ENCODE results near the gene HK1. TPM values are rescaled to one million over a fixed set of nuclear protein-coding genes. Genes with fewer than 3 reads are reported as not detected.
"Not testable (repeated sequence)": the region's sequence is repeated elsewhere in the genome, so short reads cannot be mapped to it uniquely, and the experiment has no call there.

The HK1 gene
- total RNA-seq, 2 donors from 2014 or later: 143 to 149 TPM

DNA sequence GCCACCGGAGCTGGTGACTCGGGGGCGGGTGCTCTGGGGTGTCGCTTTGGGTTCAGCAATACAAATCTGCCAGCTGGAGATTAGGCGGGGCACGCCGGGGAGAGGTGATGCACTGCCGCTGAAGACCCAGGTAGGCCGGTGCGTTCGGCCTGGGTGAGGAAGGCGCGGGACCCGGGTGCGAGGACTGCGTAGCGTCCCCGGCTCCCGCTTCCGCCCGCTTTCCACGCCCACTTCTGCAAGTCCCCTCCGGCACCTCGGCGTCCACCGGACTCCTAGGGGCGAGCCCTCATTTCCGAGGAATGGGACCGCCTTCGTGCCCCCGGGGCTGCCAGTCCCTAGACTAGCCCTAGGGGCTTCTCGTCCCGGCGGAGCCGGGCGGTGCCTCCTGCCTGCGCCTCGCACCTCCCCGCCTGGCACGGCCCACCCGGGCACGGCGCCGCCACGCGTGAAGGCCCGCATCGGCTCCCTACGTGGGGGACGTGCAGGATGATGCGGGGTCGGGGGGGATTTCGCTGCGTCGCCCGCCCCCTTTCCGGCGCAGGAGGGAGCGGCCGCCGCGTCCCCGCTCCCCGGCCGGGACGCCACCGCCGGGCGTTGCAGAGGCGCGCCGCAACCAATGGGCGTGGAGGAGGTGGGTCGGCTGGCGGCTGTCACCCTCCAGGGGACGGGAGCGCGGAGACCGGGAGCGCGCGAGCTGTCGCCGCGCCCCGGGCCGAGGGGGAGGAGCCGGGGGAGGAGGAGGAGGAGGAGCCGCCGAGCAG, 40.0 kb downstream of the HK1 start:
- H3K36me3 Mint-ChIP-seq (ENCODE audit: insufficient read depth in 2 of 2): peaks cover 1 to 5% of the 10 kb centered on the region in 2 donors

DNA sequence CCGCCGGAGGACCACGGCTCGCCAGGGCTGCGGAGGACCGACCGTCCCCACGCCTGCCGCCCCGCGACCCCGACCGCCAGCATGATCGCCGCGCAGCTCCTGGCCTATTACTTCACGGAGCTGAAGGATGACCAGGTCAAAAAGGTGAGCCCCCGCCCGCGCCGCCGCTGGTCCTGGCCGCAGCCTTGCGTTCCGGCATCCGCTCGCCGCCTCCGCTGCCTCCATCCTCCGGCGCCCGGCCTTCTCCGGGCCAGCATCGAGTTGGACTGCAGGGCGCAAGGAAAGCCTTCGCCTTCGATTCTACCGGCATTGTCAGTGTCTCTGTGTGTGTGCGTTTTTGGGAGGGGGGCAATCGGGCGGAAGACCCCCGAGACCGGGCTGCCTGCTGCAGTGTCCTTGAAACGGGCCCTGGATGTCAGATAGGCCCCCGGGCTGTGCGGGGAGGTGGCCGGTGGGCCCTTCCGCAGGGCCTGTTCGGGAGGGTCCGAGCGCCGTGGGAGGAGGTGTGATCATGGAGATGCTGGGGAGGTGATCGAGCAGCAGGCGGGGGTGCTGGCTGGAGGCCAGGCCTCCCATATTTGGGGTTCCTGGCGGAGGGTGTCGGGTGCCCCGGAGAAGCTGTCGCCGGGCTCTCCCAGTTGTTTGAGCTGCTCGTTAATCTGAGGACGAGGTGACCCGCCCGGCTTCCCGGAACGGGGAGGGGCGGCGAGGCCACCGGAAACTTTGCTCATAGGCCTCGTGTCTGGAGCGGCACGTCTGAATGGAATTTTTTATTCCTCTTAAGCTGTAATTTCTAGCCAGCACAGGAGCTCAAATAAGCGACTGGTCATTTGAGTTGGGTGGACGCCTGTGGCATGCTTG, 40.8 kb downstream of the HK1 start:
- peak overlapping the region; percentile 93 for H3K27ac Mint-ChIP-seq
- DNase-seq: peak; percentile 79 to 83
- no peaks in the 10 kb centered on the region for H3K27me3 Mint-ChIP-seq (ENCODE audit: low read depth)
- ATAC-seq (replicated peaks in 1 of 2): peak; percentile 27 to 31
- H3K36me3 Mint-ChIP-seq (ENCODE audit: insufficient read depth in 2 of 2): peaks cover 1 to 5% of the 10 kb centered on the region in 2 donors
- H3K4me1 Mint-ChIP-seq (ENCODE audit: low read depth): peaks cover 71% of the 10 kb centered on the region
- H3K9me3 Mint-ChIP-seq: no peaks in the 10 kb centered on the region
- peak overlapping the region; percentile 98 to 99 for H3K4me3 Mint-ChIP-seq

More for the DNA sequence above, 40.0 kb downstream of the HK1 start:
- Mint-ChIP-seq H3K27ac (peak overlapping the region; percentile 76), H3K4me3 (peak overlapping the region; percentile 98 to 99), H3K4me1 (ENCODE audit: low read depth) (peaks cover 63% of the 10 kb centered on the region), H3K27me3 (ENCODE audit: low read depth) (no peaks in the 10 kb centered on the region), H3K9me3 (no peaks in the 10 kb centered on the region)
- ATAC-seq (replicated peaks in 1 of 2): peak; percentile 86 to 92
- peak; percentile 95 for DNase-seq

DNA sequence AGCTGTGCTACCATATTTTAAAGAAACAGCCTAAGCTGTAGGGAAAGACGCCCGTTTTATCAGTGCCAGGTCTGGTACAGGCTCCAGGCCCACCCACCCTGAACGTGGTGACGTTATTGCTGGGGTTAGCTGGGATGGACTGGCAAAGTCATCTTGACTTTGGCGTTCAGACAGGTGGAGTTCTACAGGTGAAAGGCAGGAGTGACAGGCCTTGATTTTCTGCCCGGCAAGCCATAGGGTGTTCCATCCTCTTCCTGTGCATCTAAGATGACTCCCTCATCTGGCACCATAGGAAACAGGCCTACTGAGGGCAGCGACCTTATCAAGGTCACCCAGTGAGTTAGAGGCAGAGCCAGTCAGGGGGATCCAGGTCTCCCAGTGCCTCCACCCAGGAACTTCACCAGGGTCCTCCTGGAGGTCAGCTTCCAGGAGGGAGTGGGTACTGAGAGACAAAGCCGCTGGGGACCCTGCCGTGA, 41.6 kb downstream of the HK1 start:
- no peak for ATAC-seq (replicated peaks in 1 of 2)
- no peaks in the 10 kb centered on the region for H3K9me3 Mint-ChIP-seq

DNA sequence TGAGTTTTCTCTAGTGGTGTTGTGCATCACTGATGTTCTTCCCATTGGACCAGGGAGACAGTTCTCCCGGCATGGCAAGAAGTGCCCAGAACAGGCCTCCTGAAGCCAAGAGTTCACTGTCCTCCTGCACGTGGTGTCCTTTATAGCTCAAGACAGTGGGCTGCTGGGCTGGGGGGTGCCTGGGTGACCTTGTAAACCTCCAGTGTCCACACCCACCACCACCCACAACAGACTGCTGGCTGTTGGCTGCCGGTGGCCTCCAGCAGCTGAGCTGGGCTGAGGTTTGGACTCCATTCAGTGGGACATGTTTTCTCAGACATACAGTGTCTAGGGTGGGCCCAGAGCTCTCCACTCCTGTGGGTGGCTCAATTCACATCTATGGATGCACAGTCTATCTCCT, 42.2 kb downstream of the HK1 start:
- Mint-ChIP-seq H3K27ac (peak overlapping the region; percentile 93), H3K27me3 (ENCODE audit: low read depth) (no peaks in the 10 kb centered on the region), H3K9me3 (no peaks in the 10 kb centered on the region), H3K36me3 (ENCODE audit: insufficient read depth in 2 of 2) (peaks cover 1 to 5% of the 10 kb centered on the region in 2 donors), H3K4me3 (peak overlapping the region; percentile 98 to 99), H3K4me1 (ENCODE audit: low read depth) (peaks cover 76% of the 10 kb centered on the region)
- ATAC-seq (replicated peaks in 1 of 2): no peak
- DNase-seq: no peak

More for the DNA sequence above, 41.6 kb downstream of the HK1 start:
- DNase-seq: peak in 1 of 2 donors; percentile 12
- H3K36me3 Mint-ChIP-seq (ENCODE audit: insufficient read depth in 2 of 2): peaks cover 1 to 5% of the 10 kb centered on the region in 2 donors
- H3K4me1 Mint-ChIP-seq (ENCODE audit: low read depth): peaks cover 75% of the 10 kb centered on the region
- no peaks in the 10 kb centered on the region for H3K27me3 Mint-ChIP-seq (ENCODE audit: low read depth)
- peak overlapping the region; percentile 93 for H3K27ac Mint-ChIP-seq
- H3K4me3 Mint-ChIP-seq: peak overlapping the region; percentile 98 to 99

DNA sequence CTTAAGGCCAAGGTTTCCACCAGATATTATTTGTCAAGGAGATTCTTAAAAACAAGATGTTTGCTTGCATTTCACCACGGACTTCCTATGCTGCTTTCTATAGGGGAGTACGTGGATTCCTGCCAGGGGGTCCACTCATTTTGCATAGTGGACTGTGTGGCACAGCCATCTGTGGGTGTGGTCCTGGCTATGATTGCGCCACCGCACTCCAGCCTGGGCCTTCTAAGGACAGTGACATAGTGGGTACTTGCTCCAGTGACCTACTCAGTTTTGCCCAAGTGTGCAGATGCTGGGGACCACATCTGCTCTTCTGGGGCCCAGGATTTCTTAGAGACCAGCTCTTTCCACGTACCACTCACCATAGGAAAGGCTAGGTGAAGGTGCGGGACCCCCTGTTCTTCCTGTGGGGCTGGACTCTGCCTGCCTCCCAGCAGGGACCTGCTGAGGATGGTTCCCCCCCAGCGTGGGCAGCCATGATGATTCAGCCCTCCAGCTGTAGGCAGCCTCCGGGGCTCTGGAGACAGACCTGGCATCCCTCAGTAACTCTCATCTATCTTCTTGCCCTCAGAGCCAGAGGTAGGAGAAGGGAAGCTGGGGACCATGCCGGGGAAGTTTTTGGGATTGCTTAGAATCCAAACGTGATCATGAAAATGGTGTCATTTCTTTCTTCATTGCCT, 42.9 kb downstream of the HK1 start:
- ATAC-seq (replicated peaks in 1 of 2): no peak
- Mint-ChIP-seq H3K27ac (peak overlapping the region; percentile 79), H3K9me3 (no peaks in the 10 kb centered on the region), H3K36me3 (ENCODE audit: insufficient read depth in 2 of 2) (peaks cover 1 to 5% of the 10 kb centered on the region in 2 donors), H3K27me3 (ENCODE audit: low read depth) (no peaks in the 10 kb centered on the region), H3K4me1 (ENCODE audit: low read depth) (peaks cover 76% of the 10 kb centered on the region), H3K4me3 (peak overlapping the region; percentile 98 to 99)
- no peak for DNase-seq

DNA sequence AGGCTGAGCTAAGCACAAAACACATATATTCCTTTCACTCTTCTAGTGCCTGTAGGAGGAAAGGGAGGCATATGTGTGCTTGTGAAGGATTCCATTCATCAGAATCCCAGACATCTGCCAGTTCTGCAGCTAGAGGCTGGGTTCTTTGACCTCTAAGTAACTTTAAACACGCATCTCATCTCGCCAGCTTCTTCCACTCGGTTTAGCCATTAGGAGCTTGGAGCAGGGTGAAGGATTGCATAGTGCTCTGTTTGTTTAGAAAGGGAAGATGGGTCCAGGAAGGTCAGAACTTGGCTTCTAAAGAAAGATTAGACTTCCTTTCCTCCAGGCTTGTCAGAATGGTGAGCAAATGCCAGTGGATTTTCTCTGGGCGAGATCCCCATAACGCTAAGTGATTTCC, 43.6 kb downstream of the HK1 start:
- DNase-seq (no peak), ATAC-seq (replicated peaks in 1 of 2) (no peak)
- H3K4me1 Mint-ChIP-seq (ENCODE audit: low read depth): peaks cover 76% of the 10 kb centered on the region
- no peaks in the 10 kb centered on the region for H3K27me3 Mint-ChIP-seq (ENCODE audit: low read depth)
- H3K27ac Mint-ChIP-seq: peak overlapping the region; percentile 79
- no peaks in the 10 kb centered on the region for H3K9me3 Mint-ChIP-seq
- H3K36me3 Mint-ChIP-seq (ENCODE audit: insufficient read depth in 2 of 2): peaks cover 1 to 5% of the 10 kb centered on the region in 2 donors
- H3K4me3 Mint-ChIP-seq: peak overlapping the region in 1 of 2 donors; percentile 99

DNA sequence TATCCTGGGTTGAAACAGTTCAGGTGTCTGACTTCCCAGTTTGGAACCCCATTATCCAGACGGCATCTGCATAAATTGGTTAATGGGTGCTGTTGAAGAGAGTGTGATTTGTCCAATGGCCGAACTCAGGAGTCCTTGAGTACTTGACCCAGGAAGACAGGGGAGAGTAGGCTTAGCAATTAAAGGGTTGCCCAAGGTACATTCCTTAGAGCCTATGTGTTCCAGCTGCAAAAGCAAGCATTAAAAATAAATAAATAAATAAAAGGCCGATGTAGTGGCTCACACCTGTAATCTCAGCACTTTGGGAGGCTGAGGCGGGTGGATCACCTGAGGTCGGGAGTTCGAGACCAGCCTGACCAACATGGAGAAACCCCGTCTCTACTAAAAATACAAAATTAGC, 44.0 kb downstream of the HK1 start:
- H3K4me1 Mint-ChIP-seq (ENCODE audit: low read depth): peaks cover 76% of the 10 kb centered on the region
- DNase-seq; ATAC-seq (replicated peaks in 1 of 2); H3K36me3 Mint-ChIP-seq (ENCODE audit: insufficient read depth in 2 of 2); H3K4me3 Mint-ChIP-seq; H3K27me3 Mint-ChIP-seq (ENCODE audit: low read depth); H3K9me3 Mint-ChIP-seq: not testable (repeated sequence)
- H3K27ac Mint-ChIP-seq: peak overlapping the region; percentile 74

DNA sequence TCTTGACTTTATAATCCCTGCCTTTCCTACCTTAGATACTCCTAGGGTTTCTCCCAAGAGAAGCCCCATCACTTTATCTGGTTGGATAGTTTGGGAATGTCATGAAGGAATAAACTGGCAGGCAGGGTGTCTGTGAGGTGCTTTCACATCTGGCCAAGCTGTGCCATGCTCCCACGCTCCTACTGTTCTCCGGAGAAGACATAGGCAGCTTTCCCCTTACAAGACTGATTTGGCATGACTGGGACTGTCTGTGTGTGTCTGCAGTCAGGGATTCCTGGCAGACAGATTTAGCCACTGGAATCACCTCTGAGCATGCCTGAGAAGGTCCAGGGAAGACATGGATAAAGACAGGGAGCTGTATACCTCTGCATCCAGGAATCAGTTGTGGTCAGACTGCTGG, 45.3 kb downstream of the HK1 start:
- Mint-ChIP-seq H3K27me3 (ENCODE audit: low read depth) (no peaks in the 10 kb centered on the region), H3K4me1 (ENCODE audit: low read depth) (peaks cover 85% of the 10 kb centered on the region), H3K27ac (peak overlapping the region; percentile 14), H3K4me3 (no peak overlapping the region), H3K9me3 (no peaks in the 10 kb centered on the region), H3K36me3 (ENCODE audit: insufficient read depth in 2 of 2) (peaks cover 1 to 5% of the 10 kb centered on the region in 2 donors)
- no peak for ATAC-seq (replicated peaks in 1 of 2)
- no peak for DNase-seq

DNA sequence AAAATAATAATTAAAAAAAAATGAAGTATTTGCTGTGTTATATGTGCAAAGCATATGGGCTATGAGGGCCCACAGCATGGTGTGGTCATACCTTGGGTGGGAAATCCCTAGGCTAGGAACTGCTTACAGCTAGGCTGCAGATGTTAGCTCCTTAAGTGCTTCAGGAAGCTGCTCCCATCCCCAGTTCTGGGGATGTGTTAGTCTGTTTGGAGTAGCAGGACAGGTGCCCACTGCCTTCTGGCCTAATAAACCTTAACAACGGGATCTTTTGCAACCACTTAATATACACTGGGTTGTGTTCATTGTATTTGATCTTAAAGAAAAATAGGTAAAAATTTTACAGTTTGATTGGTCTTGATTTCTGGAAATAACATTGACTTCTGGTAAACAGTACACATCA, 46.3 kb downstream of the HK1 start:
- ATAC-seq (replicated peaks in 1 of 2): no peak
- no peak overlapping the region for H3K27ac Mint-ChIP-seq
- no peaks in the 10 kb centered on the region for H3K9me3 Mint-ChIP-seq

DNA sequence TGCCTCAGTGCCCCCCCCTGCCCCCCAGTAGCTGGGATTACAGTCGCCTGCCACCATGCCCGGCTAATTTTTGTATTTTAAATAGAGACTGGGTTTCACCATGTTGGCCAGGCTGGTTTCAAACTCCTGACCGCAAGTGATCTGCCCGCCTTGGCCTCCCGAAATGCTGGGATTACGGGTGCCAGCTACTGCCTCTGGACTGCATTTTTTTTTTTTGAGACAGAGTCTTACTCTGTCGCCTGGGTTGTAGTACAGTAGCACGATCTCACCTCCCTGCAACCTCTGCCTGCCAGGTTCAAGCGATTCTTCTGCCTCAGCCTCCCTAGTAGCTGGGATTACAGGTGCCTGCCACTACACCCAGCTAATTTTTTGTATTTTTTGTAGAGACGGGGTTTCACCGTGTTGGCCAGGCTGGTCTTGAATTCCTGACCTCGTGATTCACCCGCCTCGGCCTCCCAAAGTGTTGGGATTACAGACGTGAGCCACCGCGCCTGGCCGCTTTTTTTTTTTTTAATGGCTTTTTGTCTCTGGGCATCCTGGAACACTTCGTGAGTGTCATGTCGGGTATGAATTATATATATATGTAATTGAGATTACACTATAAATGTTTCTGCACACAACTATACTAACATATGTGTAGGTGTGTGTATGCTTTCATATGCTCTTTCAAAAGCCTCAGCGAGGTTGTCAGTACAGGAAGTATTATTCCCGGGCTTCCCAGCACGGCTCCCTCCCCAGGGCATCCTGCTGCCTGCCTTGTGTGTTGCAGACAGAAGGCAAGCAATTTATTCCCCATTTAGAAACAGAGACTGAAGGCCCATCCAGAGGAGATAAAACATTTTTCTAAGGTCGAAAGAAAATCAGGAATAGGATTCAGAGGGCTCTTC, 47.6 kb downstream of the HK1 start:
- not testable (repeated sequence) for H3K9me3 Mint-ChIP-seq; H3K27me3 Mint-ChIP-seq (ENCODE audit: low read depth); DNase-seq; H3K36me3 Mint-ChIP-seq (ENCODE audit: insufficient read depth in 2 of 2); ATAC-seq (replicated peaks in 1 of 2)
- Mint-ChIP-seq H3K4me1 (ENCODE audit: low read depth) (peaks cover 87% of the 10 kb centered on the region), H3K27ac (peak overlapping the region; percentile 78), H3K4me3 (peak overlapping the region in 1 of 2 donors; percentile 33)

More for the DNA sequence above, 46.3 kb downstream of the HK1 start:
- Mint-ChIP-seq H3K36me3 (ENCODE audit: insufficient read depth in 2 of 2) (peaks cover 3 to 4% of the 10 kb centered on the region in 2 donors), H3K4me3 (peak overlapping the region in 1 of 2 donors; percentile 20), H3K27me3 (ENCODE audit: low read depth) (no peaks in the 10 kb centered on the region), H3K4me1 (ENCODE audit: low read depth) (peaks cover 93% of the 10 kb centered on the region)
- no peak for DNase-seq

DNA sequence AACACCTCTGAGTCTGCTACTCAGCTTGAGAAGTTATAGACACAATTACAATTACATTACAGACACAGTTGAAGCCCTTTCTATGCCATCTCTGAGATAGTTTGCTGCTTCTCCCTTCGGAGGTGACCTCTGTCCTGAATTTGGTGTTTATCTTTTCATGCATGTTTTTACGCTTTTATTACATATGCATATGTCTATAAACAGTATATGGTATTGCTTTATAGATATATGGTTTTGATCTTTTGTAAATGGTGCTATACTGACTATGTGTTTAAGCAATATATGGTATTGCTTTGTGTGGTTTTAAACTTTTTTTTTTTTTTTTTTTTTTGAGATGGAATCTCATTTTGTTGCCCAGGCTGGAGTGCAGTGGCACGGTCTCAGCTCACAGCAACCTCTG, 48.4 kb downstream of the HK1 start:
- Mint-ChIP-seq H3K4me1 (ENCODE audit: low read depth) (peaks cover 81% of the 10 kb centered on the region), H3K27ac (peak overlapping the region; percentile 83), H3K27me3 (ENCODE audit: low read depth) (no peaks in the 10 kb centered on the region), H3K4me3 (no peak overlapping the region), H3K36me3 (ENCODE audit: insufficient read depth in 2 of 2) (peaks cover 0 to 3% of the 10 kb centered on the region in 2 donors), H3K9me3 (no peaks in the 10 kb centered on the region)
- ATAC-seq (replicated peaks in 1 of 2) (no peak), DNase-seq (no peak)
